Upper lobe of left lung (tissue), 4 donors: ENCODE data around the gene ALPI.

ENCODE experiments used
- EP300 ChIP-seq, 4 donors: sonication (generic); formaldehyde crosslinking; IDR thresholded peaks; one replicate each; pipeline ENCODE4 v1.5.1; 2017; ENCODE audit warnings: antibody characterized with exemption in 4 of 4, control low read depth in 2 of 4
- POLR2A ChIP-seq, 4 donors: fragments of 450-650 bp; IDR thresholded peaks; one replicate each; pipeline ENCODE4 v1.5.1; 2016 to 2017; ENCODE audit warnings: antibody characterized with exemption in 4 of 4, mild to moderate bottlenecking in 2 of 4
- TF ChIP-seq, protein P1 (sequence below), 6 experiments: fragments of 450-650 bp in 4 of 6; fragments of 200-600 bp in 2 of 6; sonication (generic) in 2 of 6; IDR thresholded peaks; one replicate each; pipeline ENCODE4 v1.5.1; 2016 to 2019; ENCODE audit warnings: antibody characterized with exemption in 6 of 6

- TF ChIP-seq, protein P1, sequence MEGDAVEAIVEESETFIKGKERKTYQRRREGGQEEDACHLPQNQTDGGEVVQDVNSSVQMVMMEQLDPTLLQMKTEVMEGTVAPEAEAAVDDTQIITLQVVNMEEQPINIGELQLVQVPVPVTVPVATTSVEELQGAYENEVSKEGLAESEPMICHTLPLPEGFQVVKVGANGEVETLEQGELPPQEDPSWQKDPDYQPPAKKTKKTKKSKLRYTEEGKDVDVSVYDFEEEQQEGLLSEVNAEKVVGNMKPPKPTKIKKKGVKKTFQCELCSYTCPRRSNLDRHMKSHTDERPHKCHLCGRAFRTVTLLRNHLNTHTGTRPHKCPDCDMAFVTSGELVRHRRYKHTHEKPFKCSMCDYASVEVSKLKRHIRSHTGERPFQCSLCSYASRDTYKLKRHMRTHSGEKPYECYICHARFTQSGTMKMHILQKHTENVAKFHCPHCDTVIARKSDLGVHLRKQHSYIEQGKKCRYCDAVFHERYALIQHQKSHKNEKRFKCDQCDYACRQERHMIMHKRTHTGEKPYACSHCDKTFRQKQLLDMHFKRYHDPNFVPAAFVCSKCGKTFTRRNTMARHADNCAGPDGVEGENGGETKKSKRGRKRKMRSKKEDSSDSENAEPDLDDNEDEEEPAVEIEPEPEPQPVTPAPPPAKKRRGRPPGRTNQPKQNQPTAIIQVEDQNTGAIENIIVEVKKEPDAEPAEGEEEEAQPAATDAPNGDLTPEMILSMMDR (IDR thresholded peaks at IDR 0.05) = no peak
- TF ChIP-seq POLR2A (IDR thresholded peaks at IDR 0.05) = no peak
- no peak for TF ChIP-seq EP300 (IDR thresholded peaks at IDR 0.05)
Observed at GRCh38 chr2:232494542-232494941, 38.6 kb downstream of the ALPI start.
